SK-N-SH (cell line): ENCODE measurements around the gene ZFX. TPM values are rescaled to one million over a fixed set of nuclear protein-coding genes. Genes with fewer than 3 reads are reported as not detected.

Experiments
- CTCF ChIA-PET: fragments of 300-600, 350-600 bp; formaldehyde crosslinking; extraction: SDS; loops from one replicate; lab custom pipeline; 2021; lab: Yijun Ruan, JAX
- POLR2A ChIA-PET: fragments of 350-600 bp; sonication (Branson Sonifier 250); formaldehyde crosslinking; extraction: SDS; loops from one replicate; lab custom pipeline; 2020; ENCODE audit warnings: antibody characterized with exemption, inconsistent platforms; lab: Yijun Ruan, JAX
- DNase-seq: peaks from one replicate; pipeline ENCODE4 v3.0.0; 2012
- H2AFZ ChIP-seq: fragments of 200-600 bp; sonication (generic); 2 replicates; pipeline ENCODE4 v1.8.1; 2016; ENCODE audit warnings: antibody characterized with exemption, mild to moderate bottlenecking, low read depth
- H3F3A ChIP-seq: fragments of 200-600 bp; sonication (generic); replicated peaks from 2 replicates; pipeline ENCODE3; 2016; ENCODE audit warnings: antibody characterized with exemption, mild to moderate bottlenecking; ENCODE audit not compliant: insufficient read depth
- H3K27ac ChIP-seq, 2 experiments: fragments of 200-500 bp in 1 of 2; fragments of 200-600 bp in 1 of 2; sonication (Bioruptor generic) in 1 of 2; sonication (generic), shearing (Covaris generic) in 1 of 2; 2 replicates each; pipeline versions ENCODE4 v1.5.1 to v1.6.1; 2014 to 2016; ENCODE audit warnings: low read depth in 2 of 2, inconsistent platforms in 1 of 2, low read length in 1 of 2, mild to moderate bottlenecking in 1 of 2, mixed read lengths in 1 of 2
- H3K27me3 ChIP-seq: fragments of 200-600 bp; sonication (generic), shearing (Covaris generic); 2 replicates; pipeline ENCODE4 v1.6.1; 2016; ENCODE audit warnings: mixed run types; ENCODE audit not compliant: insufficient read depth
- H3K36me3 ChIP-seq, 2 experiments: fragments of 200-500 bp in 1 of 2; fragments of 200-600 bp in 1 of 2; sonication (Bioruptor generic) in 1 of 2; sonication (generic) in 1 of 2; replicated peaks in 1 of 2; 2 replicates each; pipeline versions ENCODE3 to v1.5.1; 2014 to 2016; ENCODE audit warnings: low read length in 1 of 2, mild to moderate bottlenecking in 1 of 2; ENCODE audit not compliant: insufficient read depth in 2 of 2, control insufficient read depth in 1 of 2
- H3K4me1 ChIP-seq, 2 experiments: fragments of 200-500 bp in 1 of 2; fragments of 200-600 bp in 1 of 2; sonication (Bioruptor generic) in 1 of 2; sonication (generic), shearing (Covaris generic) in 1 of 2; 2 replicates each; pipeline versions ENCODE4 v1.5.1 to v1.6.1; 2014 to 2016; ENCODE audit warnings: low read depth in 1 of 2, low read length in 1 of 2, mixed run types in 1 of 2; ENCODE audit not compliant: insufficient read depth in 2 of 2, control insufficient read depth in 1 of 2
- H3K4me2 ChIP-seq: fragments of 200-600 bp; sonication (generic), shearing (Covaris generic); 2 replicates; pipeline ENCODE4 v1.6.1; 2017; ENCODE audit warnings: mixed run types
- H3K4me3 ChIP-seq, 2 experiments: fragments of 200-500 bp in 1 of 2; fragments of 200-600 bp in 1 of 2; sonication (Bioruptor generic) in 1 of 2; sonication (generic), shearing (Covaris generic) in 1 of 2; 2 replicates each; pipeline versions ENCODE4 v1.5.1 to v1.8.1; 2014 to 2016; ENCODE audit warnings: low read depth in 2 of 2, inconsistent platforms in 1 of 2, low read length in 1 of 2, mild to moderate bottlenecking in 1 of 2, mixed read lengths in 1 of 2, moderate library complexity in 1 of 2
- H3K79me2 ChIP-seq: fragments of 200-600 bp; sonication (generic); 2 replicates; pipeline ENCODE4 v1.8.1; 2017; ENCODE audit warnings: mild to moderate bottlenecking; ENCODE audit not compliant: insufficient read depth
- H3K9ac ChIP-seq: fragments of 200-600 bp; sonication (generic); 2 replicates; pipeline ENCODE4 v1.6.1; 2017; ENCODE audit warnings: mixed run types
- H3K9me2 ChIP-seq: fragments of 200-600 bp; sonication (generic); 2 replicates; pipeline ENCODE4 v1.6.1; 2017; ENCODE audit warnings: mixed run types
- H3K9me3 ChIP-seq: fragments of 200-600 bp; sonication (generic); 2 replicates; pipeline ENCODE4 v1.6.1; 2017; ENCODE audit warnings: mixed run types, mild to moderate bottlenecking, moderate library complexity
- H4K20me1 ChIP-seq: fragments of 200-600 bp; sonication (generic); 2 replicates; pipeline ENCODE4 v1.6.1; 2017; ENCODE audit warnings: mild to moderate bottlenecking, mixed run types; ENCODE audit not compliant: insufficient read depth
- CHD2 ChIP-seq: fragments of 150-350 bp; IDR thresholded peaks from 2 replicates; pipeline ENCODE4 v1.6.1; 2018; ENCODE audit warnings: low read length; ENCODE audit not compliant: partially characterized antibody
- EP300 ChIP-seq, 2 experiments: IDR thresholded peaks; 2 replicates each; pipeline versions ENCODE4 v1.4.0 to v1.6.1; 2012; ENCODE audit warnings: borderline replicate concordance in 1 of 2, low read depth in 1 of 2, low read length in 1 of 2
- EZH2phosphoT487 ChIP-seq: fragments of 200-600 bp; sonication (generic); IDR thresholded peaks from 2 replicates; pipeline ENCODE4 v1.6.1; 2017; ENCODE audit warnings: low read depth, mixed run types, mild to moderate bottlenecking, antibody characterized with exemption, moderate library complexity, borderline replicate concordance
- FOSL2 ChIP-seq: IDR thresholded peaks from 2 replicates; pipeline ENCODE4 v1.4.0; 2012; ENCODE audit warnings: low read depth, mild to moderate bottlenecking, moderate library complexity, borderline replicate concordance
- FOXM1 ChIP-seq: IDR thresholded peaks from 2 replicates; pipeline ENCODE4 v1.4.0; 2012; ENCODE audit warnings: low read depth, mild to moderate bottlenecking
- GABPA ChIP-seq: IDR thresholded peaks from 2 replicates; pipeline ENCODE4 v1.4.0; 2012; ENCODE audit warnings: low read depth, mild to moderate bottlenecking
- NFIC ChIP-seq: IDR thresholded peaks from 2 replicates; pipeline ENCODE4 v1.4.0; 2012; ENCODE audit warnings: borderline replicate concordance
- NRF1 ChIP-seq: IDR thresholded peaks from 2 replicates; pipeline ENCODE4 v1.6.1; 2012; ENCODE audit warnings: low read depth, mild to moderate bottlenecking, low read length
- POLR2AphosphoS5 ChIP-seq: IDR thresholded peaks from 2 replicates; pipeline ENCODE4 v1.6.1; 2012; ENCODE audit warnings: low read depth, low read length
- SMC3 ChIP-seq: IDR thresholded peaks from 2 replicates; pipeline ENCODE4 v1.6.1; 2012; ENCODE audit warnings: low read depth, low read length, improper control_type of control experiment
- TAF1 ChIP-seq: IDR thresholded peaks from 2 replicates; pipeline ENCODE4 v1.6.1; 2012; ENCODE audit warnings: low read depth, mild to moderate bottlenecking, low read length, moderate library complexity, borderline replicate concordance
- YY1 ChIP-seq: IDR thresholded peaks from 2 replicates; pipeline ENCODE4 v1.4.0; 2012; ENCODE audit warnings: low read depth, mild to moderate bottlenecking
- WGBS: methylation state at CpG from one replicate; pipeline ENCODE4 v1.1.6; 2017; ENCODE audit warnings: low lambda C conversion rate; 5-methylcytosine and 5-hydroxymethylcytosine counted together
- polyA plus RNA-seq, 3 experiments: library from polyadenylated mRNA; depleted of rRNA; stranded (reverse); fragments of >200 nt; gene quantifications; 2 replicates each; pipeline ENCODE4 v1.2.3, GENCODE V29; 2012
- TF ChIP-seq, protein P1 (sequence below): IDR thresholded peaks from 2 replicates; pipeline ENCODE4 v1.4.0; 2012; ENCODE audit warnings: low read depth
- TF ChIP-seq, protein P2 (sequence below): fragments of 150-350 bp; IDR thresholded peaks from 2 replicates; pipeline ENCODE4 v1.6.1; 2017; ENCODE audit warnings: antibody characterized with exemption, low read length, low read depth, borderline replicate concordance

Gene ZFX
- polyA plus RNA-seq, 1 of the 3 experiments (the other 2 are of a cell fraction): 9.0 TPM

DNA sequence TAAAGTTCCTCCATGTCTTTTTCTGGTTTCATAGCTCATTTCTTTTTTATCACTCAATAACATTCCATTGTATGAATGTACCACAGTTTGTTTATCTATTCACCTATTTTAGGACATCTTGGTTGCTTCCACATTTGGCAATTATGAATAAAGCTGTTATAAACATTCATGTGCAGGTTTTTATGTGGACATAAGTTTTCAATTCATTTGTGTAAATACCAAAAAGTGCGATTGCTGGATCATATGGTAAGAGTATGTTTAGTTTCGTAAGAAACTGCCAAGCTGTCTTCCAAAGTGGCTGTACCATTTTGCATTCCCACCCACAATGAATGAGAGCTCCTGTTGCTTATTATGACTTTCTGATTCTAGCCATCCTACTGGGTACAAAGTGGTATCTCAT, 36.3 kb upstream of the ZFX start (continued):
- TF ChIP-seq POLR2AphosphoS5: no peak
- TF ChIP-seq SMC3: no peak
- TF ChIP-seq, protein P1, sequence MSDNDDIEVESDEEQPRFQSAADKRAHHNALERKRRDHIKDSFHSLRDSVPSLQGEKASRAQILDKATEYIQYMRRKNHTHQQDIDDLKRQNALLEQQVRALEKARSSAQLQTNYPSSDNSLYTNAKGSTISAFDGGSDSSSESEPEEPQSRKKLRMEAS: no peak
- TF ChIP-seq FOXM1: no peak

DNA sequence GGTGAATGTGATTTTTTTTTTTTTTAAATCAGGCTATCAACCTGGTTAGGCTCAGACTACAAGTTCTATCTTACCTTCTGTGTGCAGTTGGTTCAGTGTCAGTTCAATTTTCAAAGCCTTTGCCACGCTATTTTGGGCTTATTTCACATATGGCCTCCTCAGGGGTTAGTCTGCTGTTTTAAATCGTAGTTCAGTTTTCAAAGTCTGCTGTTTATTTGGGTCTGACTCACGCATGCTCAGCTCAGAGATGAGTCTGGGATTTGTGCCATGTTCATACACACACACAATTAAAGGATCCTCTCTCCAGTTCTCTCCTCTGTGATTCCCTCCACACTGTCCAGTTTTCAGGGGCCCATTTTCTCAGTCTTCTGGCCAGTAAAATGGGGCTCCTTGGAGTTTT, 32.3 kb upstream of the ZFX start:
- no peak overlapping the region for H3K4me3 ChIP-seq
- H3K4me2 ChIP-seq: peak overlapping the region; percentile 53; the same call in 1 of the 2 replicates
- peaks cover 3% of the 10 kb centered on the region for H3F3A ChIP-seq
- no peaks in the 10 kb centered on the region for H3K79me2 ChIP-seq
- peak overlapping the region; percentile 74; the same call in 1 of the 2 replicates for H2AFZ ChIP-seq
- CTCF ChIA-PET: no interaction called here
- WGBS: 2% methylated on average over 3 of the region's 3 CpGs
- POLR2A ChIA-PET: interaction anchor here (0.6 kb wide), 1 partner anchor 66 kb away, joined by 3 read pairs; no protein-coding TSS in a partner anchor
- H3K9me2 ChIP-seq: no peaks in the 10 kb centered on the region
- H3K27ac ChIP-seq: peak overlapping the region; percentile 23 to 43; a peak in 2 of 4 replicates
- H4K20me1 ChIP-seq: no peaks in the 10 kb centered on the region
- 0 out of 2 replicates have a peak overlapping the region, but pooled peaks have one; percentile 3 for H3K9ac ChIP-seq
- no peaks in the 10 kb centered on the region for H3K36me3 ChIP-seq
- H3K4me1 ChIP-seq: no peaks in the 10 kb centered on the region; a peak in 1 of 4 replicates
- DNase-seq: no peak
- no peaks in the 10 kb centered on the region for H3K9me3 ChIP-seq
- TF ChIP-seq FOSL2 (0 out of 2 replicates have a peak, but pooled peaks have one; percentile 9), GABPA (no peak), NRF1 (peak; percentile 83), CHD2 (no peak), NFIC (0 out of 2 replicates have a peak, but pooled peaks have one; percentile 31), EZH2phosphoT487 (no peak)
- TF ChIP-seq, protein P2, sequence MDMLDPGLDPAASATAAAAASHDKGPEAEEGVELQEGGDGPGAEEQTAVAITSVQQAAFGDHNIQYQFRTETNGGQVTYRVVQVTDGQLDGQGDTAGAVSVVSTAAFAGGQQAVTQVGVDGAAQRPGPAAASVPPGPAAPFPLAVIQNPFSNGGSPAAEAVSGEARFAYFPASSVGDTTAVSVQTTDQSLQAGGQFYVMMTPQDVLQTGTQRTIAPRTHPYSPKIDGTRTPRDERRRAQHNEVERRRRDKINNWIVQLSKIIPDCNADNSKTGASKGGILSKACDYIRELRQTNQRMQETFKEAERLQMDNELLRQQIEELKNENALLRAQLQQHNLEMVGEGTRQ: no peak
- TF ChIP-seq, all 33 proteins: peak for 3
- no peaks in the 10 kb centered on the region for H3K27me3 ChIP-seq

DNA sequence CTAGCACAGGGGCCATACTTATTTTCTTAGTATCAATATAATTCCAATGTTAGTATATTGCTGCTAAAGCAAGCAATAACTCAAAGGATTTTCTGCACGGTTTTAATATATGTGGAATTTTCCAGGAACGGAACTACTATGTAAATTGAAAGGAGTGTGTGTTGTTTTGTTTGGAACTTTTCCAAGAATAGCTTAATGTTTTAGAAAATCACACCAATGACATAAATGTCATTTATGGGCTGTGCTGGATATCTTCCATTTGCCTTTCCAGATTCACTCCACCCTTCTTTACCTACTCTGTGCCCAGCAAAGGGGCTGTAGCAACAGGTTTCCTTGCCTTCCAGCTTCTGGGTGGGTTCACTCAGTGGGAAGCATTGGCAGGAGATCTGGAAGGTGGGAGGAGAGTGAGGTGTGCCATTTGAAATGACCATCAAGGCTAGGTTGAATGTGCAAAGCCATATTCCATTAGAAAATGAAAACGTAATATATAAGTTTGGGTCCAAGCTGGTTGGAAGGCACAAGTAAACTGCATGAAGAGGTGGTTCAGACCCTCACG, 25.2 kb upstream of the ZFX start:
- 36% methylated on average over 4 of the region's 4 CpGs for WGBS
- no peaks in the 10 kb centered on the region for H3F3A ChIP-seq
- CTCF ChIA-PET: interaction anchor here (0.8 kb wide), 1 partner anchor 12 kb away, joined by 4 read pairs; no protein-coding TSS in a partner anchor

More for the DNA sequence above, 25.2 kb upstream of the ZFX start:
- no peaks in the 10 kb centered on the region for H3K9me3 ChIP-seq
- no peak overlapping the region for H3K27ac ChIP-seq
- H3K9ac ChIP-seq: no peak overlapping the region
- DNase-seq: no peak
- H3K9me2 ChIP-seq: no peaks in the 10 kb centered on the region
- H3K36me3 ChIP-seq: no peaks in the 10 kb centered on the region
- no peaks in the 10 kb centered on the region for H4K20me1 ChIP-seq
- no peak overlapping the region for H2AFZ ChIP-seq
- POLR2A ChIA-PET: no interaction called here
- no peak overlapping the region for H3K4me3 ChIP-seq
- H3K27me3 ChIP-seq: peaks cover 4% of the 10 kb centered on the region; the same call in 1 of the 2 replicates
- no peaks in the 10 kb centered on the region for H3K79me2 ChIP-seq
- H3K4me2 ChIP-seq: no peak overlapping the region
- no peak for TF ChIP-seq EZH2phosphoT487
- no peak for TF ChIP-seq TAF1
- no peak for TF ChIP-seq YY1
- TF ChIP-seq POLR2AphosphoS5: no peak
- TF ChIP-seq EP300 (IDR thresholded peaks at IDR 0.05; ENCODE audit: borderline replicate concordance in 1 of 2, low read depth in 1 of 2, low read length in 1 of 2): no peak
- H3K4me1 ChIP-seq: no peaks in the 10 kb centered on the region
